Endothelial cell of umbilical vein (primary cell): ENCODE results near the gene APP. TPM values are rescaled to one million over a fixed set of nuclear protein-coding genes. Genes with fewer than 3 reads are reported as not detected.

Experiments used
- BruUV-seq: library from RNA; stranded (reverse); fragments of 400-500 nt; replicated peaks from 2 replicates; lab custom pipeline; 2021; lab: Mats Ljungman, UMichigan
- CTCF ChIA-PET: fragments of 300-600, 350-600 bp; sonication (Branson Sonifier 250); formaldehyde crosslinking; loops from one replicate; lab custom pipeline; 2021; ENCODE audit warnings: antibody characterized with exemption, inconsistent platforms; lab: Charles Lee
- POLR2A ChIA-PET: fragments of 300-600, 350-600 bp; sonication (Branson Sonifier 250); formaldehyde crosslinking; loops from one replicate; lab custom pipeline; 2021; ENCODE audit warnings: antibody characterized with exemption, inconsistent platforms; lab: Charles Lee
- DNase-seq: peaks from one replicate; pipeline ENCODE4 v3.0.0-alpha.2; 2011; ENCODE audit warnings: low read depth, low spot score
- FAIRE-seq: peaks from 2 replicates; lab custom pipeline; 2011; peaks lifted over from hg19 to GRCh38; lab: Jason Lieb, UNC
- H2AFZ ChIP-seq: 2 replicates; pipeline ENCODE4 v1.6.0; 2012; ENCODE audit warnings: low read depth, low read length, control low read depth, inconsistent platforms
- H3K27ac ChIP-seq: 2 replicates; pipeline ENCODE4 v1.5.1; 2011; ENCODE audit warnings: low read depth, mild to moderate bottlenecking, control low read depth, low read length, moderate library complexity; ENCODE audit not compliant: insufficient read depth
- H3K27me3 ChIP-seq, 2 experiments: 2 replicates each; pipeline versions ENCODE4 v1.6.0 to v1.6.1; 2011; ENCODE audit warnings: low read length in 2 of 2, mixed read lengths in 1 of 2; ENCODE audit not compliant: control insufficient read depth in 2 of 2, insufficient read depth in 2 of 2
- H3K36me3 ChIP-seq, 2 experiments: 2 replicates in 1 of 2; 3 replicates in 1 of 2; pipeline ENCODE4 v1.5.1; 2011; ENCODE audit warnings: low read length in 2 of 2, mild to moderate bottlenecking in 1 of 2, moderate library complexity in 1 of 2; ENCODE audit not compliant: control insufficient read depth in 2 of 2, insufficient read depth in 2 of 2; ENCODE audit errors: extremely low read depth in 1 of 2
- H3K4me1 ChIP-seq: 3 replicates; pipeline ENCODE4 v1.5.1; 2011; ENCODE audit warnings: mild to moderate bottlenecking, low read length; ENCODE audit not compliant: control insufficient read depth, insufficient read depth; ENCODE audit errors: extremely low read depth
- H3K4me2 ChIP-seq: 2 replicates; pipeline ENCODE4 v1.6.1; 2011; ENCODE audit warnings: low read length, control low read depth, mixed read lengths; ENCODE audit not compliant: insufficient read depth
- H3K4me3 ChIP-seq, 3 experiments: fragments of 200-600 bp in 1 of 3; sonication (generic), shearing (Covaris generic) in 1 of 3; replicated peaks in 1 of 3; 2 replicates each; pipeline ENCODE4 v1.5.1; 2011 to 2016; ENCODE audit warnings: control low read depth in 3 of 3, low read length in 3 of 3, mild to moderate bottlenecking in 2 of 3, inconsistent platforms in 1 of 3, low read depth in 1 of 3, moderate library complexity in 1 of 3; ENCODE audit not compliant: insufficient read depth in 1 of 3
- H3K79me2 ChIP-seq: 2 replicates; pipeline ENCODE4 v1.6.0; 2012; ENCODE audit warnings: low read length, inconsistent platforms; ENCODE audit not compliant: control insufficient read depth, insufficient read depth
- H3K9ac ChIP-seq: replicated peaks from 2 replicates; pipeline ENCODE3; 2011; ENCODE audit warnings: low read length, control low read depth; ENCODE audit not compliant: insufficient read depth; ENCODE audit errors: extremely low read depth
- H3K9me1 ChIP-seq: replicated peaks from 3 replicates; pipeline ENCODE4 v1.6.0; 2011; ENCODE audit warnings: mild to moderate bottlenecking, low read length; ENCODE audit not compliant: control insufficient read depth, insufficient read depth; ENCODE audit errors: extremely low read depth
- H3K9me3 ChIP-seq: replicated peaks from 2 replicates; pipeline ENCODE4 v1.5.1; 2012; ENCODE audit warnings: low read length, inconsistent platforms; ENCODE audit not compliant: control insufficient read depth, insufficient read depth
- H4K20me1 ChIP-seq: replicated peaks from 2 replicates; pipeline ENCODE3; 2011; ENCODE audit warnings: mild to moderate bottlenecking, low read length; ENCODE audit not compliant: control insufficient read depth, insufficient read depth; ENCODE audit errors: extremely low read depth
- CTCF ChIP-seq, 2 donors: IDR thresholded peaks; 1 replicate in 1 of 2; 2 replicates in 1 of 2; pipeline ENCODE4 v1.5.1; 2011; ENCODE audit warnings: low read length in 2 of 2, mild to moderate bottlenecking in 2 of 2, moderate library complexity in 2 of 2, control low read depth in 1 of 2, inconsistent platforms in 1 of 2, low read depth in 1 of 2; ENCODE audit not compliant: insufficient read depth in 1 of 2; ENCODE audit errors: extremely low read depth in 1 of 2
- EZH2 ChIP-seq: IDR thresholded peaks from 2 replicates; pipeline ENCODE4 v1.6.1; 2012; ENCODE audit warnings: borderline replicate concordance, low read depth, mild to moderate bottlenecking, moderate library complexity, low read length, inconsistent platforms; ENCODE audit not compliant: severe bottlenecking
- FOS ChIP-seq: IDR thresholded peaks from 2 replicates; pipeline ENCODE4 v1.6.1; 2011; ENCODE audit warnings: mild to moderate bottlenecking, low read length, moderate library complexity, borderline replicate concordance; ENCODE audit not compliant: insufficient read depth
- GATA2 ChIP-seq: IDR thresholded peaks from 2 replicates; pipeline ENCODE4 v1.7.0; 2011; ENCODE audit warnings: low read depth, mild to moderate bottlenecking, moderate library complexity, mixed read lengths, low read length; ENCODE audit not compliant: insufficient read length, insufficient read depth
- JUN ChIP-seq: IDR thresholded peaks from 2 replicates; pipeline ENCODE4 v1.6.1; 2011; ENCODE audit warnings: borderline replicate concordance, low read depth; ENCODE audit not compliant: insufficient read length, insufficient read depth
- MYC ChIP-seq: IDR thresholded peaks from one replicate; pipeline ENCODE4 v1.6.1; 2011; ENCODE audit warnings: mild to moderate bottlenecking, low read depth, low read length
- POLR2A ChIP-seq: IDR thresholded peaks from 2 replicates; pipeline ENCODE4 v1.6.1; 2012; ENCODE audit warnings: low read depth, mild to moderate bottlenecking, control low read depth, low read length
- POLR2AphosphoS5 ChIP-seq: IDR thresholded peaks from 2 replicates; pipeline ENCODE4 v1.6.1; 2012; ENCODE audit warnings: low read depth, mild to moderate bottlenecking, control low read depth, low read length, moderate library complexity; ENCODE audit not compliant: insufficient read depth
- dilution Hi-C: fragments of 300-500 bp; cut with MboI; formaldehyde crosslinking; loops from one replicate; pipeline ENCODE4 v1.15.0; 2019; ENCODE audit warnings: low sequenced_read_pairs; ENCODE audit not compliant: extremely low pct_ligation_motif_present
- intact Hi-C: fragments of 100-400 bp; cut with micrococcal nuclease; formaldehyde crosslinking; loops from one replicate; pipeline ENCODE4 v1.10.0; 2022
- polyA plus RNA-seq, 4 experiments: library from polyadenylated mRNA; depleted of rRNA in 3 of 4; stranded (reverse) in 3 of 4; unstranded in 1 of 4; fragments of >200 nt; gene quantifications; 2 replicates each; pipeline versions ENCODE4 v1.2.1 to v1.2.3, GENCODE V29; 2011 to 2012; ENCODE audit warnings: missing spikeins in 1 of 4
- total RNA-seq: library from RNA; stranded (reverse); gene quantifications from 2 replicates; pipeline ENCODE4 v1.2.3, GENCODE V29; 2021
- TF ChIP-seq, protein P1 (sequence below): IDR thresholded peaks from 2 replicates; pipeline ENCODE4 v1.6.1; 2011; ENCODE audit not compliant: insufficient read depth, insufficient read length

APP gene
- total and polyA plus RNA-seq, 2 donors (not counting 3 experiments of a cell fraction or from before 2014, with no cell fraction given), result 914 to 928 TPM

- intact Hi-C loops (no loop called here), dilution Hi-C loops (no loop called here)
- no peaks in the 10 kb centered on the region for H3K27me3 ChIP-seq
- no peak overlapping the region for H3K4me2 ChIP-seq
- peaks cover 5% of the 10 kb centered on the region for H4K20me1 ChIP-seq
- peaks cover 2 to 4% of the 10 kb centered on the region in 2 experiments for H3K36me3 ChIP-seq
- no TSS peak for BruUV-seq
- no peak overlapping the region for H3K9ac ChIP-seq
- no peaks in the 10 kb centered on the region for H3K9me1 ChIP-seq
- peaks cover 7% of the 10 kb centered on the region for H3K4me1 ChIP-seq
- FAIRE-seq (no peak), DNase-seq (no peak)
- POLR2A ChIA-PET, result no interaction called here
- H2AFZ ChIP-seq, result no peak overlapping the region
- no peak overlapping the region for H3K4me3 ChIP-seq
- CTCF ChIA-PET, result interaction anchor here (2.6 kb wide), 1 partner anchor 147 kb away, joined by 10 read pairs; no protein-coding TSS in a partner anchor
- no peak overlapping the region for H3K27ac ChIP-seq
- TF ChIP-seq POLR2AphosphoS5 (no peak), GATA2 (no peak), POLR2A (no peak), FOS (no peak), MYC (no peak), EZH2 (no peak), CTCF (IDR thresholded peaks at IDR 0.05; ENCODE audit: extremely low read depth in 1 of 2, insufficient read depth in 1 of 2, low read depth in 1 of 2, low read length in 2 of 2) (no peak), JUN (no peak)
- TF ChIP-seq, protein P1, sequence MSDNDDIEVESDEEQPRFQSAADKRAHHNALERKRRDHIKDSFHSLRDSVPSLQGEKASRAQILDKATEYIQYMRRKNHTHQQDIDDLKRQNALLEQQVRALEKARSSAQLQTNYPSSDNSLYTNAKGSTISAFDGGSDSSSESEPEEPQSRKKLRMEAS, result no peak
- H3K79me2 ChIP-seq, result peaks cover 74% of the 10 kb centered on the region
- no peaks in the 10 kb centered on the region for H3K9me3 ChIP-seq
Measured at GRCh38 chr21:26042181-26042876, 128.2 kb downstream of the APP start.
